GM12878 (cell line): ENCODE measurements around the gene CADPS. TPM values are rescaled to one million over a fixed set of nuclear protein-coding genes. Genes with fewer than 3 reads are reported as not detected.

Experiments
- ATAC-seq: fragments of 200-7000 bp; cut with Tn5 transposase; 3 replicates; pipeline ENCODE4 v1.9.1; 2020; ENCODE audit warnings: mild to moderate bottlenecking, moderate library complexity
- BruUV-seq: library from RNA; stranded (reverse); fragments of 400-500 nt; replicated peaks from 2 replicates; lab custom pipeline; 2021; lab: Mats Ljungman, UMichigan
- CTCF ChIA-PET: fragments of 300-600 bp; sonication (Branson Sonifier 250); formaldehyde crosslinking; extraction: SDS; loops from one replicate; lab custom pipeline; 2021; ENCODE audit warnings: inconsistent platforms; lab: Yijun Ruan, JAX
- POLR2A ChIA-PET: fragments of 350-600 bp; formaldehyde crosslinking; extraction: SDS; loops from one replicate; lab custom pipeline; 2021; ENCODE audit warnings: inconsistent platforms; lab: Charles Lee
- RAD21 ChIA-PET: fragments of 300-600 bp; sonication (Branson Sonifier 250); formaldehyde crosslinking; loops from one replicate; lab custom pipeline; 2023; ENCODE audit warnings: antibody characterized with exemption; ENCODE audit not compliant: unreplicated experiment; lab: Charles Lee
- SMC1A ChIA-PET: fragments of 300-600 bp; sonication (Branson Sonifier 250); formaldehyde crosslinking; loops from one replicate; lab custom pipeline; 2023; ENCODE audit not compliant: unreplicated experiment, uncharacterized antibody; lab: Charles Lee
- DNase-seq: peaks from one replicate; pipeline ENCODE4 v3.0.0-alpha.2; 2011; ENCODE audit warnings: low read depth, low spot score
- FAIRE-seq: peaks from 3 replicates; lab custom pipeline; 2011; peaks lifted over from hg19 to GRCh38; lab: Jason Lieb, UNC
- H2AFZ ChIP-seq: 2 replicates; pipeline ENCODE4 v1.6.0; 2011; ENCODE audit warnings: low read depth, low read length, control low read depth; ENCODE audit not compliant: control insufficient read depth
- H3K27ac ChIP-seq: 2 replicates; pipeline ENCODE4 v1.5.1; 2011; ENCODE audit warnings: control low read depth; ENCODE audit not compliant: control insufficient read depth, insufficient read depth
- H3K27me3 ChIP-seq, 2 experiments: replicated peaks in 1 of 2; 2 replicates each; pipeline versions ENCODE4 v1.6.0 to v1.6.1; 2011; ENCODE audit warnings: low read length in 1 of 2; ENCODE audit not compliant: control insufficient read depth in 2 of 2, insufficient read depth in 2 of 2
- H3K36me3 ChIP-seq, 2 experiments: 2 replicates each; pipeline ENCODE4 v1.5.1; 2011; ENCODE audit warnings: low read length in 1 of 2; ENCODE audit not compliant: control insufficient read depth in 2 of 2, insufficient read depth in 2 of 2
- H3K4me1 ChIP-seq: 2 replicates; pipeline ENCODE4 v1.6.1; 2011; ENCODE audit warnings: mild to moderate bottlenecking, low read length, moderate library complexity, mixed read lengths; ENCODE audit not compliant: control insufficient read depth, insufficient read depth
- H3K4me2 ChIP-seq: 2 replicates; pipeline ENCODE4 v1.6.0; 2011; ENCODE audit warnings: control low read depth; ENCODE audit not compliant: control insufficient read depth, insufficient read depth
- H3K4me3 ChIP-seq: fragments of 200-600 bp; sonication (generic); 2 replicates; pipeline ENCODE4 v1.5.1; 2016
- H3K79me2 ChIP-seq: 2 replicates; pipeline ENCODE4 v1.6.0; 2011; ENCODE audit warnings: low read length; ENCODE audit not compliant: control insufficient read depth, insufficient read depth
- H3K9ac ChIP-seq: 2 replicates; pipeline ENCODE4 v1.8.0; 2011; ENCODE audit warnings: low read length, control low read depth, mixed read lengths; ENCODE audit not compliant: control insufficient read depth, insufficient read depth
- H3K9me3 ChIP-seq: replicated peaks from 3 replicates; pipeline ENCODE4 v1.5.1; 2011; ENCODE audit warnings: mild to moderate bottlenecking, low read length; ENCODE audit not compliant: control insufficient read depth, insufficient read depth
- H4K20me1 ChIP-seq: 2 replicates; pipeline ENCODE4 v1.6.0; 2011; ENCODE audit not compliant: control insufficient read depth, insufficient read depth
- ASH2L ChIP-seq: fragments of 300-600, 200-600 bp; sonication (generic); IDR thresholded peaks from 2 replicates; pipeline ENCODE4 v1.6.1; 2017; ENCODE audit warnings: low read depth, mild to moderate bottlenecking, borderline replicate concordance
- FOXK2 ChIP-seq: fragments of 450-650 bp; IDR thresholded peaks from 2 replicates; pipeline ENCODE4 v1.6.1; 2017; ENCODE audit warnings: mild to moderate bottlenecking, moderate library complexity
- FOXM1 ChIP-seq: IDR thresholded peaks from 2 replicates; pipeline ENCODE4 v1.6.1; 2012; ENCODE audit warnings: low read depth, mild to moderate bottlenecking, inconsistent platforms, low read length, moderate library complexity
- GATAD2B ChIP-seq: fragments of 450-650 bp; conservative IDR thresholded peaks from 2 replicates; pipeline ENCODE4 v1.6.1; 2017; ENCODE audit warnings: low read depth, mild to moderate bottlenecking, moderate library complexity
- HSF1 ChIP-seq: fragments of 150-350 bp; IDR thresholded peaks from 2 replicates; pipeline ENCODE4 v1.6.1; 2014; ENCODE audit warnings: mild to moderate bottlenecking, low read depth, low read length
- IKZF1 ChIP-seq: fragments of 450-650 bp; conservative IDR thresholded peaks from 2 replicates; pipeline ENCODE4 v1.6.1; 2017; ENCODE audit warnings: antibody characterized with exemption, mild to moderate bottlenecking
- IKZF2 ChIP-seq, 2 experiments: fragments of 450-650 bp; IDR thresholded peaks; 2 replicates each; pipeline ENCODE4 v1.6.1; 2017; ENCODE audit warnings: mild to moderate bottlenecking in 2 of 2, moderate library complexity in 2 of 2
- MEF2B ChIP-seq: fragments of 450-650 bp; IDR thresholded peaks from 2 replicates; pipeline ENCODE4 v1.6.1; 2018; ENCODE audit warnings: mild to moderate bottlenecking, moderate library complexity; ENCODE audit not compliant: partially characterized antibody, poor library complexity, severe bottlenecking
- NKRF ChIP-seq: fragments of 450-650 bp; conservative IDR thresholded peaks from 2 replicates; pipeline ENCODE4 v1.6.1; 2017; ENCODE audit warnings: mild to moderate bottlenecking, moderate library complexity
- NR2F1 ChIP-seq: fragments of 450-650 bp; conservative IDR thresholded peaks from 2 replicates; pipeline ENCODE4 v1.6.1; 2017; ENCODE audit warnings: mild to moderate bottlenecking
- SMARCA5 ChIP-seq: fragments of 450-650 bp; IDR thresholded peaks from 2 replicates; pipeline ENCODE4 v1.6.1; 2017; ENCODE audit warnings: mild to moderate bottlenecking
- ZBTB11 ChIP-seq: fragments of 450-650 bp; formaldehyde crosslinking; IDR thresholded peaks from 2 replicates; pipeline ENCODE4 v1.5.0; 2022; ENCODE audit warnings: mild to moderate bottlenecking, missing genetic modification characterization
- ZNF217 ChIP-seq: fragments of 450-650 bp; IDR thresholded peaks from 2 replicates; pipeline ENCODE4 v1.6.1; 2017; ENCODE audit warnings: antibody characterized with exemption, mild to moderate bottlenecking
- ZNF24 ChIP-seq: fragments of 450-650 bp; IDR thresholded peaks from 2 replicates; pipeline ENCODE4 v1.6.1; 2017; ENCODE audit warnings: antibody characterized with exemption, mild to moderate bottlenecking
- WGBS: methylation state at CpG from one replicate; pipeline ENCODE4 v1.1.6; 2016; ENCODE audit warnings: low lambda C conversion rate; ENCODE audit not compliant: insufficient replicate concordance, insufficient coverage; ENCODE audit errors: missing lambda C conversion rate; 5-methylcytosine and 5-hydroxymethylcytosine counted together
- in situ Hi-C: fragments of 300-500 bp; cut with MboI; formaldehyde crosslinking; loops from 9 replicates; pipeline ENCODE4 v1.14.3; 2018; ENCODE audit warnings: mixed read lengths
- intact Hi-C: fragments of 100-400 bp; cut with micrococcal nuclease; formaldehyde crosslinking; loops from one replicate; pipeline ENCODE4 v1.14.2; 2022; ENCODE audit not compliant: unreplicated experiment
- polyA plus RNA-seq, 11 experiments: library from polyadenylated mRNA; depleted of rRNA in 4 of 11; unstranded in 6 of 11; stranded (reverse) in 5 of 11; fragments of >200 nt; fragmentation: Nextera tagmentation in 4 of 11; fragmentation: Illumina TruSeq in 1 of 11; extraction: Ambion mirVana in 4 of 11; extraction: Trizol in 1 of 11; gene quantifications; 1 replicate in 1 of 11; 2 replicates in 10 of 11; pipeline versions ENCODE4 v1.2.1 to v1.2.3, GENCODE V29; 2011 to 2016; ENCODE audit warnings: inconsistent platforms in 2 of 11, missing spikeins in 2 of 11, low read depth in 1 of 11
- total RNA-seq, 4 experiments: library from RNA; depleted of rRNA in 3 of 4; stranded (reverse); fragments of >200 nt in 3 of 4; fragmentation: Illumina TruSeq in 1 of 4; extraction: Trizol in 1 of 4; gene quantifications; 2 replicates each; pipeline versions ENCODE4 v1.2.1 to v1.2.3, GENCODE V29; 2013 to 2021

CADPS gene
- total and polyA plus RNA-seq, 10 of the 15 experiments (the other 5 are each of a cell fraction or from before 2014, with no cell fraction given) = 0.20 TPM; not detected in 9

- TF ChIP-seq NKRF (no peak), IKZF1 (no peak), HSF1 (no peak), ZNF217 (no peak)
Measured at GRCh38 chr3:62451211-62451887, 423.9 kb downstream of the CADPS start (continued).

GRCh38 chr3:62446337-62446940, 428.8 kb downstream of the CADPS start:
- 10% methylated on average over 5 of the region's 5 CpGs for WGBS
- ChIA-PET RAD21 (interaction anchor here (1.0 kb wide), 1 partner anchor 258 kb away, joined by 3 read pairs; no protein-coding TSS in a partner anchor), CTCF (interaction anchor here (0.6 to 0.9 kb wide), 2 partner anchors 114 to 1142 kb away, joined by 3 read pairs; no protein-coding TSS in a partner anchor), SMC1A (interaction anchor here (0.7 to 1.9 kb wide), 4 partner anchors 10 to 290 kb away, joined by 3 to 9 read pairs (median 4); no protein-coding TSS in a partner anchor), POLR2A (interaction anchor here (0.9 kb wide), 1 partner anchor 208 kb away, joined by 7 read pairs; no protein-coding TSS in a partner anchor)
- Histone ChIP-seq H3K79me2 (no peaks in the 10 kb centered on the region), H2AFZ (no peak overlapping the region), H3K36me3 (no peaks in the 10 kb centered on the region), H3K27me3 (no peaks in the 10 kb centered on the region), H3K4me3 (no peak overlapping the region), H3K4me2 (0 out of 2 replicates have a peak overlapping the region, but pooled peaks have one; percentile 7), H3K9me3 (no peaks in the 10 kb centered on the region; the same call in 2 of the 3 replicates), H3K9ac (no peak overlapping the region), H3K27ac (no peak overlapping the region), H3K4me1 (no peaks in the 10 kb centered on the region), H4K20me1 (no peaks in the 10 kb centered on the region)
- no TSS peak for BruUV-seq
- intact Hi-C loops = no loop called here
- FAIRE-seq = peak; percentile 56
- ATAC-seq = peak; percentile 76
- peak; percentile 44 for DNase-seq
- in situ Hi-C loops = no loop called here
- 0 out of 2 replicates have a peak, but pooled peaks have one; percentile 34 for TF ChIP-seq GATAD2B
- TF ChIP-seq MEF2B = peak; percentile 68
- peak; percentile 15; the same call in 1 of the 2 replicates for TF ChIP-seq FOXK2
- no peak for TF ChIP-seq ZBTB11
- no peak for TF ChIP-seq ASH2L
- 0 out of 2 replicates have a peak, but pooled peaks have one; percentile 25 for TF ChIP-seq ZNF24
- TF ChIP-seq SMARCA5 = peak; percentile 85
- TF ChIP-seq IKZF2 (IDR thresholded peaks at IDR 0.05) = peak in 1 of 2 experiments; percentile 63; a peak in 2 of 4 replicates
- peak; percentile 89 for TF ChIP-seq ZNF217
- TF ChIP-seq NR2F1 = peak; percentile 83
- 0 out of 2 replicates have a peak, but pooled peaks have one; percentile 47 for TF ChIP-seq IKZF1
- TF ChIP-seq FOXM1 = no peak
